Stimulated activated CD8-positive, alpha-beta memory T cell treated with anti-CD3 and anti-CD28 coated beads, Interleukin-4, amount 100 ng/mL, for 1 hour (primary cell): Measurements from ENCODE around the gene PAWR.
"Not testable (repeated sequence)": the region's sequence is repeated elsewhere in the genome, so short reads cannot be mapped to it uniquely, and the experiment has no call there.

Source experiments
- DNase-seq, 2 donors: peaks; one replicate each; pipeline ENCODE4 v3.0.0-alpha.2; 2020; ENCODE audit warnings: low read depth in 2 of 2, low spot score in 1 of 2

Gene PAWR

DNA sequence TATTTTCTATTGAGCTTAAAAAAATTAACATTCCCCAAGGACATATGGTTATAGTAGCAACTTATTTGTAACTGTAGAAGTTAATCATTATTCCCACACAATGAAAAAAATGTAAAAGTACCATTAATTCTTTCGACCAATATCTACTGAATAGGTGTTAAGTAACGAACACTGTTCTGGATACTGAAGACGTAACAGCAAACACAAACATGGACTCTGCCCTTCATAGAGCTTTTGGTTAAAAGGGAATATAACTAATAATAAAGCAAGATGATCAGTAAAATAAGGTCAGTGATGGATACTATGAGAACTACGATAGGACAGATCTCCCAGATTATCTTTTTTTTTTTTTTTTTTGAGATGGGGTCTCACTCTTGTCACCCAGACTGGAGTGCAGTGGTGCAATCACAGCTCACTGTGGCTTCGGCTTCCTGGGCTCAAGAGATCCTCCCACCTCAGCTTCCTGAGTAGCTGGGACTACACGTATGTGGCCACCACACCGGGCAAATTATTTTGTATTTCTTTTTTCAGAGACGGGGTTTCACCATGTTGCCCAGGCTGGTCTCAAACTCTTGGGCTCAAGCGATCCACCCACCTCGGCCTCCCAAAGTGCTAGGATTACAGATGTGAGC, 93.9 kb downstream of the PAWR start:
- DNase-seq, result no peak

DNA sequence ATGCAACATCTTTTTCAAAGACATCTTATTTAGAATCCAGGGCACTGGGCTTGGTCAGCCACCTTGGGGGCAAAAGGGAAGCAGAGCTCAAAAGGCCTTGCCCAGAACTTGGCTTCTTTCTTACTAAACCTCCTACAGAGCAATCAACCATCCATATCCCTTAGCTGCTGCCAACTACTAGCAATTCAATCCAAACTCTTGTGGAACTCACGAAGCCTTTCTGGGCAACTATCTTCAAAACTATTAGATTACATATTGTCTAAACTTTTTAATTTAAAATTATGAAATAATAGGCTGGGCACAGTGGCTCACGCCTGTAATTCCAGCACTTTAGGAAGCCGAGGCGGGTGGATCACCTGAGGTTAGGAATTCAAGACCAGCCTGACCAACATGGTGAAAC, 95.5 kb downstream of the PAWR start:
- DNase-seq, result no peak

DNA sequence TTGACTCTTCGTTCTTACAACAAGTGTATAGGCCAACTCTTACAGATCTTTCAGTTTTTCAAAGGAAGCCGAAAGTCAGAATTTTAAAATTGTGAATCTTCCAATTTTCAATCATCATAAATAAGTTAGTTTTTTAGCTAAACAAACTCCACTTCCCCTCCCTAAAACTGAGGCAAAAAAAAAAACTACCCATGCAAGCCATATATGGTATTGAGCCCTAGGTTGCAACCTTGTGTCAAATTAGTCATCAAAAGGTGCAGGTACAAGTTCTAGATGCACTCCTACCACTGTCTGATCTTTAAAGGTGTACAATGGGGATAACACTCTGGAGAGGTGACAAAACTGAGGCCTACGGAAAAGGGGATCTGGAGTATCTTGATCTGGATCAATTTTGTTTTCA, 97.9 kb downstream of the PAWR start:
- DNase-seq, result no peak

DNA sequence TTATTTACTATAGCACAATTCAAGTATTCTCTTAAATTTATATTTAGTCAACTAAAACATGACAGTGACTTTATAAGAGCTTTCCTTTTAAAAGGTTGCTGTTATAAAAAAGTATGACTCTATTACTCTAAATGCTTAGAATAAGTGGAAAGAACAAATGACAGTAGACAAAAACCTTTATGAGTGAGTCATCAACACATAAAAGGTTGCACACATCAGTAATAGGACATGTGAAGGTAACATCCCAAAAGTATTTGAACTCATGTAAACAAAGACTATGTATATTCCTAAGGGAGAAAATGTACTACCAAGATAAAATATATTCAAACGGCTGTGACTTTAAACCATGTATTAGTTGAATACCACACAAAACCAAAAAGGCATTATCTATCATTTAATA, 98.8 kb downstream of the PAWR start:
- no peak for DNase-seq

DNA sequence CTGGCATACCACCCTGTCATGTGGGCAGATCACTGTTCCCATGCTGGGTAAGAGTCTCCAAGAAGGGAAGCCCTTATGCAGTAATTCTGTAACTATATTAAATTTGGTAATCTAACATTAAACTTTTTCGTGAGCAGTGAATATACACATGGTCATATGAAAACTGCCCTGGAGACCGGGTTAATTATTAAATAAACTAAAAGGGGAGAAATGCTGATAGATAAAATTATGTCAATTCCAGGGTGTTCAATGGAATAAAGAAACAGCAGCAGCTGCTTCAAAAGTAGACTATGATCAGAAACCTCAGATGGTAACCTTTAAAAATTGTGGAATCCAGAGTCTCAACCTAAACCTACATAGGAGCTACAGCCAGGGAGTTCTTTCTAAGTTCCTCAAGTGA, 100.0 kb downstream of the PAWR start:
- no peak for DNase-seq

DNA sequence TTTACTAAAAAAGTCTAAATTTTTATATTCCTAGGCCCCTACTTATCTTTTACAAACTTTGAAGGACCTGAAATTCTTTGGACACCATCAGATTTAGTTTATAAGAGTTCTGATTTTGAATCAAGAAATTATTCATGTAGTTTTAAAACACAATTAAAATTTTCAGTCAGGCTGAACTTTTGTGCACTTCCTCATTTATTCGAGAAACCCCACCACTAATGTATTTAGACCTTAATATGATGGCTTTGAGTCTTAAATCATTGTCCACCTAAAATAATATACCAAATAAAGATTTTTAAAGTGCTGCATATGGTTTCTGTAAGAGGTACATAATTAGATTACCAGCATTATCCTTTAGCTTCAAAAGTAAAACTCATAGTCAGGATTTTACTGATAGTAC, 103.4 kb downstream of the PAWR start:
- no peak for DNase-seq

DNA sequence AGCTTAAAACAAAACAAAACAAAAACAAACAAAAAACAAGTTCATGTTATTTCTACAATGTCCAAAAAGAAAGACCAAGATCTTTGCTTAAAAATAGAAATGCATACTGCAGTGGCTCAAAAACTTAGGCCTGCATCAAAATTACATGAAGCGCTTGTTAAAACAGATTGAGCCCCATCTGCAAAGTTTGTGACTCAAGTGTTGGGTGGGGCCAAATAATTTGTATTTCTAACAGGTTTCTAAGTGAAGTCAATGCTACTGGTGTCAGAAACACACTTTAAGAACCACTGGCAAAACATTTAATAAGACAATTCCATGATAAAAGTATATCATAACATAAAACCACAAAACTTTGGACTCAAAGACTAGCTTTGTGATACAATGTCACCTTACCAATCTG, 105.6 kb downstream of the PAWR start:
- no peak for DNase-seq

DNA sequence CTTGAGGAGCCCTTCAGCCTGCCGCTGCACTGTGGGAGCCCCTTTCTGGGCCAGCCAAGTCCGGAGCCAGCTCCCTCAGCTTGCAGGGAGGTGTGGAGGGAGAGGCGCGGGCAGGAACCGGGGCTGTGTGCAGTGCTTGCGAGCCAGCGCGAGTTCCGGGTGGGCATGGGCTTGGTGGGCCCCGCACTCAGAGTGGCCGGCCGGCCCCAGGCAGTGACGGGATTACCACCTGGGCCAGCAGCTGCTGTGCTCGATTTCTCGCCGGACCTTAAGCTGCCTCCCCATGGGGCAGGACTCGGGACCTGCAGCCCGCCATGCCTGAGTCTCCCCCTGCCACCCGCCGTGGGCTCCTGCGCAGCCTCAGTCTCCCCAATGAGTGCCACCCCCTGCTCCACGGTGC, 116.9 kb downstream of the PAWR start:
- no peak for DNase-seq

DNA sequence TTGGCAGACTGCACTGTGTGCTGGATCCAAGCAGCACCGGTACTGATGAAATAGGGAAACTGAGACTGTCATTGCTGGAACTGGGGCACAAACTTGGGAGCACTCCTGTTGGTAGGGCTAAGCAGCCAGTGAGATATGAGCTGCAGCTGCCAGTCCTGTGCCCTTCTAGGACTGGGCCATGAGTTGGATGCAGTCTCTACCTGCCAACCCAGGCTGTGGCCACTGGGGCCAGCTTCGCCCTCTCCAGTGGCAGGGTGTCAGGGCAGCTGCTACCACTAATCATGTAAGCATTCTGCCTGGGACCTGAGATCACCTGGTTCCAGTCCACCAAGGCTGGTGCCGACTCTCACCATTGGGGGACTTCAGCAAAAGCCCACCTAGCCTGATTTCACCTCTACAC, 121.1 kb downstream of the PAWR start:
- DNase-seq, result no peak

DNA sequence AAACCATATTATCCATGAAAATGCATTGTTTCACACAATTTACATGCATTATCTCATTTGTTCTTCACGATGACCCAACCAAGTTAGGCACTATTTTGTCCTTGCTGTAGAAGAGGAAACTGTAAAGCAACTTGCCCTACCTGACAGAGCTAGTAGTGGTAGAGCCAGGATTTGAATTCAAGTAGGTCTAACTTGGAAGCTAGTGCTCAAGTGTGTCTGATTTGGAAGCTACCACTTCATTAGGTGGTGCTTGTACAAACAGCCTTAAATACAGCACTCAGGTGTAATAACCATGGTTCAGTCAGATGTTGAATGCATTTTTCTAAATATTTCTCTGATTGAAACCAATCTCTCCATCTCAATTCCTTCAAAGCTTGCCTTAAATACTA, 123.6 kb downstream of the PAWR start:
- DNase-seq, result no peak

DNA sequence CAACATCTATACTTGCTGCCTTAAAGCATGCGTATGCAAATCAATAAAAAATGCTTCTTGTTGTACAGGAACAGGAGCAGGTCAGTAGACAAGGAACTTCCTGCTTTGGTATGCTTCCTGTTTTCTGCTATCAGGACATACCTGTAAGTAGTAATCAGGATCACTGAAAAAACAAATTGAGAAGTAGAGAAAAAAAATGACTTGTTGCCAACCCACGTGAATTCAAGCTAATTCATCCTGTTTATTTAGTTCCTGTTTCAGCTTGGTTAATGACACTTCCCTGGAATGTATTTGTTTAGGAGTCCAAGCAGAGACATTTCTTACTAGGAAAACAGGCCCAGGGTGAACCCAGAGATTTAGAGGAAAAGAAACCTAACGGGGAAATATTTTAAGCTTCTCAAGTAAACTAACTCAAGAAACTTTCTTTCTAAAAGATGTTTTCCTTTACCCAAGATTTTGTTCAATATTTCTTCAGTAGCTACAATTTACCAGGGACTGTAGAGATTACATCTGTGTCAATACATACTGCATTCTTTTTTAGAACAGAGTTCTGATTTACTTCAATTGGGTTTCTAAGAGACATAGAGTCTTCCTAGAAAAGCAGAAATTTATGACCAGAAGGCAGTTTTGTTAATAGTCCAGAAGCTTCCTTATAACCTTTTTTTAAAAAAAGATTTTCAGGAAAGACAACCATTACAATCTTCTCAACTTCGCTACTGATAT, 124.2 kb downstream of the PAWR start:
- DNase-seq, result no peak

DNA sequence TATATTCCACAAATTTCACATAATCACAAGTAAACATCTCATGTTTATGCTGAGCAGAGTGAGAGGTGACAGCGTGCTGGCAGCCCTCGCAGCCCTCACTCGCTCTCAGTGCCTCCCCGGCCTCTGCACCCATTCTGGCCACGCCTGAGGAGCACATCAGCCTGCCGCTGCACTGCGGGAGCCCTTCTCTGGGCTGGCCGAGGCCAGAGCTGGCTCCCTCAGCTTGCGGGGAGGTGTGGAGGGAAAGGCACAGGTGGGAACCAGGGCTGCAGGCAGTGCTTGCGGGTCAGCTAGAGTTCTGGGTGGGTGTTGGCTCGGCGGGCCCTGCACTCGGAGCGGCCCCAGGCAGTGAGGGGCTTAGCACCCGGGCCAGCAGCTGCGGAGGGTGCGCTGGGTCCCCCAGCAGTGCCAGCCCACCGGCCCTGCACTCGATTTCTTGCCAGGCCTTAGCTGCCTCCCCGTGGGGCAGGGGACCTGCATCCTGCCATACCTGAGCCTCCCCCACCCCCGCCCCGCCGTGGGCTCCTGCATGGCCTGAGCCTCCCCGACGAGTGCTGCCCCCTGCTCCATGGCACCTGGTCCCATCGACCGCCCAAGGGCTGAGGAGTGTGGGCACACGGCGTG, 125.9 kb downstream of the PAWR start:
- DNase-seq, result not testable (repeated sequence)

DNA sequence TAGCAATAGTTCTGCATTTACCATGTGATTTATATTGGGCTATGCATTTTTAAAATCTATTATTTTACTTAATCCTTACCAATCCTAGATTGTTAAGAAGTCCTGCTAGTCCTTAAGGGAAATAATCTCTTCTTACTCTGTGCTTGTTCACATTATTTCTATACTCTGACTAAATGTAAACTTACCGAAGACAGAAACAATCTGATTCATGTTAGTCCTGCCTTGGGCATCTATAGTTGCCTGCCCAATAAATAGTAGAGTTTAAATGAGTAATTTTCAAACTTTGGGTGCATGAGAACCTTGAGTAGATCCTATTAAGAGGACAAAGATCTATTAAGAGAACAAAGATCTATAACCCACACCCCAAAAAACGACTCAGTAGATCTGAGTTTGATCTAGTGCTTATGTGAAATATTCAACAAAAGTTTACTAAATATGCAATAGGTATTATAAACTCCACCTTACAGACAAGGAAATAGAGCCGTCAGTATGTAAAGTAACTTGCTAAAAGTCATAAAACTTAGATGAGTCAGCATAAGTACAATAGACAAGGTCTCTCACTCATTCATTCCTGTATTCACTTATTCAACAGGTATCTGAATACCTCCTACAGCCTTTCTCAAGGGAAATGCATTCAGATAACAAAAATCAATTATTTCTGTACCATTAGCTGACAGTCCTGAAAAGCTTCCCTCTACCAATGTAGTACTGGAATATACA, 127.6 kb downstream of the PAWR start:
- DNase-seq, result no peak

DNA sequence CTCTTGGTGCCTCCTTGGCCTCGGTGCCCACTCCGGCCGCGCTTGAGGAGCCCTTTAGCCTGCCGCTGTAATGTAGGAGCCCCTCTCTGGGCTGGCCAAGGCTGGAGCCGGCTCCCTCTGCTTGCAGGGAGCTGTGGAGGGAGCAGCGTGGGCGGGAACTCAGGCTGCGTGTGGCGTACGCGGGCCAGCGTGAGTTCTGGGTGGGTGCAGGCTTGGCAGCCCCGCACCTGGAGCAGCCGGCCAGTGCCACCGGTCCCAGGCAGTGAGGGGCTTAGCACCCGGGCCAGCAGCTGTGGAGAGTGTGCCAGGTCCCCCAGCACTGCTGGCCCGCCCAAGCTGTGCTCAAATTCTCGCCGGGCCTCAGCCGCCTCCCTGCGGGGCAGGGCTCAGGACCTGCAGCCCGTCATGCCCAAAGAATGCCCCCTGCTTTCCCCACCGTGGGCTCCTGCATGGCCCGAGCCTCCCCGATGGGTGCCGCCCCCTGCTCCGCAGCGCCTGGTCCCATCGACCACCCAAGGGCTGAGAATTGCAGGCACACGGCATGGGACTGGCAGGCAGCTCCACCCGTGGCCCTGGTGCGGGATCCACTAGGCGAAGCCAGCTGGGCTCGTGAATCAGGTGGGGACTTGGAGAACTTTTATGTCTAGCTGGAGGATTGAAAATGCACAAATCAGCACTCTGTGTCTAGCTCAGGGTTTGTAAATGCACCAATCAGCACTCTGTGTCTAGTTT, 129.2 kb downstream of the PAWR start:
- DNase-seq, result no peak

DNA sequence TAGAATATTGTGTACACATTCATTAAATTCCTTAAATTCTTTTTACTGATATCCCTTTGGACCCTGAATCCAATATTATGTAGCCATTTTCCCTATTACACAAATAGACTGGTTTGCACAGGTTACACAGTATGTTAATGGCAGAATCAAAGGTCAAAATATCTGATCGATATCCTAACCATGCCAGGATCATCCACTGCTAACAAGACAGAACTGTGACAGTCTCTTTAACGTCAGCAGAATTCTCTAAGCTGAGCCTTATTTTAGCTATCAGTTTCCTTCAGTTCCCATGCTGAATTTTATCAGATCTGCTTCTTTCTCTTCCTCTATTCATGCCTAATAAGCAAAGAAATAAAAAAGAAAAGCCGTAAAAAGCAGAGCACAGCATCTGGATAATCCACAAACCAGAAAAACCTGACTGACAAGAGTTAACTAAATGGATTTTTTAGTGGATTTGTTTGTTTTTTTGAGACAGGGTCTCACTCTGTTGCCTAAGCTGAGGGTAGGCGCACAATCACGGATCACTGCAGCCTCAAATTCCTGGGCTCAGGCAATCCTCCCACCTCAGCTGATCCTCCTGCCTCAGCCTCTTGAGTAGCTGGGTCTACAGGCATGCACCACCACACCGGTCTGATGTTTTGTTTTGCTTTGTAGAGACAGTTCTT, 130.4 kb downstream of the PAWR start:
- no peak for DNase-seq

DNA sequence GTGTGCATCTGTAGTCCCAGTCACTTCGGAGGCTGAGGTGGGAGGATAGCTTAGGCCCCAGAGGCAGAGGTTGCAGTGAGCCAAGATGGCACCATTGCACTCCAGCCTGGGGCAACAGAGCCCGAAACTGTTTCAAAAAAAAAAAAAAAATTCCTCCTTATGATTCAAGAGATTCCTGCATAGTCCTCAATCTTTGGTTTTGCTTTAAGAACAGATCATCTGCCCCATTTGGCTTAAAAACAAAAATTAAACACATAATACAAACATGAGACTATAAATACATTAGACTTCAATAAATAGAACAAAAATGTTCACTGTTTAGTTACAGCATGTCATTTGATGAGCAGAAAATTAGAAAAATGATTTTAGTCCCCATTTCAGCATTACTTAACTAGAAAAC, 131.2 kb downstream of the PAWR start:
- no peak for DNase-seq

DNA sequence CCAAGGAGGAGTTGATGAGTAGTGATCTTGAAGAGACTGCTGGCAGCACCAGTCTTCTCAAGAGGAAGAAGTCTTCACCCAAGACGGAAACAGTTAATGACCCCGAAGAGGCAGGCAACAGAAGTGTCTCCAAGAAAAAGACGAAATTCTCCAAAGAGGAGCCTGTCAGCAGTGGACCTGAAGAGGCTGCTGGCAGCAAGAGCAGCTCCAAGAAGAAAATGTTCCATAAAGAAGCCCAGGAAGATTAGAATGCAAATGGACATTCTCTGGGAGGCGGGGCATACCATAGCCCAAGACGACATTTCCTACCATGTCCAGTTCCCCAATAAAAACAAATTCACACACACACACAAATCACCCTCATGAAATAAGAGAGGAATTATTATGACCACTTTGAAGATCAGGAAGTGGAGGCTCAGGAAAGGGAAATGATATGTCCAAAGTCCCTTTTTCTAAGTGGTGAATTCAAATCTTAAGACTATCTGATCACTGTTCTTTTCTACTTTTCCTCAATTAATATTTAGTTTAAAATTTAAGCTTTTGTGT, 131.8 kb downstream of the PAWR start:
- no peak for DNase-seq

DNA sequence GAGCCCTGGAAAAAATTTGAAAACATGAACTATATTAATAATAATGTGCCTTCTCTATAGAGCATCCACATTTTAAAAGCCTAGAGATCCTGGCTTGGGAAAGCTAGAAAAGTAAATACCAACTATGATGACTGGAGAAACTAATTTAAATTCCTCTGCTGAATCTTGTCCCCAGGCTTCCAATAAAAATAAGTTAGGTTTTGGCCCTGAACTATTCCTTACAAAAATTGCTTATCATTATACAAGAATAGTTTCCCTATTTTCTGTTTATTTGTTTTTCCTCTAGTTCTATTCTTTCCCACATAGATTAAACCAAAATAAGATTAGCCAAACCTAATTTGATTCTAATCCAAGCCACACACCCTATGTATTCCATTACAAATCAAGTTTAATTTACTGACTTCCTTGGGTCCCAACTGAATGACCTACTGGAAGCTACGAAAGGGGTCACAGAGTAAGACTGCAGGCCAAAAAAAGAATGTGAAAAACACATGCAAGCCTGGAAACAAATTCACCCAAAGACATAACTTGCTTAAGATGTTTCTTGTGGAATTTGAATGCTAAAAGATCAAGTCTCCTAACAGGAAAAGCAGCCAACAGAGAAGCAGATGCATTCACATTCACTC, 133.0 kb downstream of the PAWR start:
- DNase-seq, result no peak

DNA sequence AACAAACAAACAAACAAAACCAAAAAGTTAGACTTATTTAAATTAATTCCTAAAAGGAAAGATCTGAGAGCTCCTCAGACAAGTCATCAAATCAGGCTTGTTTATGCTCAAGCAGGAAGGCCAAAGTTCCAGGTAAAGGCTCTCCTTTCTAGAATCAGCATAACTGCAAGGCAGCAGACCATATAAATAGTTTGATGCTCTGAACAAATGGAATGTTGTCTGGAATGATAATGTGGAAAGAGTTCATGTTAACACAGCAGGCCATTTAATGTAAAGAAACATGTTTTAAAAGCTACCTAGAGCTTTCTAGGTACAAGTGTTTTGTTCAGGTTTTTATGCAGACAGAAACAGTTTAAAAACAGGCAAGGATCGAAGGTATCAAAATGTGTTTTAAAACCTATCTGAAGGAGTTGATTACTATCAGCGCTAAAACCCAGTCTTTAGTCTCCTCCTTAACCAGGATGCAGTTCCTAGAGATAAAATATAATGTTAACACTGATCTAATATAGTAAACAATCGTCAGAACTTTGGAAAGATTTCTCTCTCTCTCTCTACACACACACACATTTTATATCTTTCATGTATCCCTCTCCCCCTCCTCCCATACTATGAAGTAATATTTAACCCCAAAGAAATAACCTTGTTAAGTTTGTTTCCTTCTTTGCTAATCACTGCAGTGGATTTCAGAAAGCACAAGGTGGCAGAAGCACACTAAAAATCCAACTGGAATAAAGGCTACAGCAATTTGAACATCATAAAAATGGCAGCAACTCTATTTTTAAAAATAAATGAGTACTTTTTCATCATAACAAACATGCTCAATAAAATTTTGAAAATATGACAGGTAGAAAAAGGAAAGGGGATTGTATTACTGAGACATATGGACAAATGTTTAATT, 135.5 kb downstream of the PAWR start:
- DNase-seq, result no peak
